ENCODE results near the gene RREB1.
"Not testable (repeated sequence)": the region's sequence is repeated elsewhere in the genome, so short reads cannot be mapped to it uniquely, and the experiment has no call there.

DNA sequence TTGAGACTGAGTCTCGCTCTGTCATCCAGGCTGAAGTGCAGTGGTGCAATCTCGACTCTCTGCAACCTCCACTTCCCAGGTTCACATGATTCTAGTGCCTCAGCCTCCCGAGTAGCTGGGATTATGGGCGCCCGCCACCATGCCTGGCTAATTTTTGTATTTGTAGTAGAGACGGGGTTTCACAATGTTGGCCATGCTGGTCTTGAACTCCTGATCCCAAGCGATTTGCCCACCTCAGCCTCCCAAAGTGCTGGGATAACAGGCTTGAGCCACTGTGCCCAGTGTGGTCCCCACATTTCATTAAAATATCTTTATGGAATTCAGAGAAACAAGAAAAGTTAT is 157.6 kb downstream of the RREB1 start:
- TF ChIP-seq, protein P1, sequence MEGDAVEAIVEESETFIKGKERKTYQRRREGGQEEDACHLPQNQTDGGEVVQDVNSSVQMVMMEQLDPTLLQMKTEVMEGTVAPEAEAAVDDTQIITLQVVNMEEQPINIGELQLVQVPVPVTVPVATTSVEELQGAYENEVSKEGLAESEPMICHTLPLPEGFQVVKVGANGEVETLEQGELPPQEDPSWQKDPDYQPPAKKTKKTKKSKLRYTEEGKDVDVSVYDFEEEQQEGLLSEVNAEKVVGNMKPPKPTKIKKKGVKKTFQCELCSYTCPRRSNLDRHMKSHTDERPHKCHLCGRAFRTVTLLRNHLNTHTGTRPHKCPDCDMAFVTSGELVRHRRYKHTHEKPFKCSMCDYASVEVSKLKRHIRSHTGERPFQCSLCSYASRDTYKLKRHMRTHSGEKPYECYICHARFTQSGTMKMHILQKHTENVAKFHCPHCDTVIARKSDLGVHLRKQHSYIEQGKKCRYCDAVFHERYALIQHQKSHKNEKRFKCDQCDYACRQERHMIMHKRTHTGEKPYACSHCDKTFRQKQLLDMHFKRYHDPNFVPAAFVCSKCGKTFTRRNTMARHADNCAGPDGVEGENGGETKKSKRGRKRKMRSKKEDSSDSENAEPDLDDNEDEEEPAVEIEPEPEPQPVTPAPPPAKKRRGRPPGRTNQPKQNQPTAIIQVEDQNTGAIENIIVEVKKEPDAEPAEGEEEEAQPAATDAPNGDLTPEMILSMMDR (IDR thresholded peaks at IDR 0.05), result not testable (repeated sequence)
- TF ChIP-seq POLR2AphosphoS5, POLR2A (IDR thresholded peaks at IDR 0.05): not testable (repeated sequence)

Measured in prostate gland (tissue), 2 donors.